HG02798 (cell line): Measurements from ENCODE around the gene ACOT8.
A peak's percentile ranks its signal among the peaks of the same experiment; 100 is the strongest.

Experiments
- ATAC-seq: cut with Tn5 transposase; IDR thresholded peaks from one replicate; pipeline ENCODE4 v1.9.1; 2021; ENCODE audit warnings: mild to moderate bottlenecking; ENCODE audit not compliant: unreplicated experiment, poor library complexity

Gene ACOT8

DNA sequence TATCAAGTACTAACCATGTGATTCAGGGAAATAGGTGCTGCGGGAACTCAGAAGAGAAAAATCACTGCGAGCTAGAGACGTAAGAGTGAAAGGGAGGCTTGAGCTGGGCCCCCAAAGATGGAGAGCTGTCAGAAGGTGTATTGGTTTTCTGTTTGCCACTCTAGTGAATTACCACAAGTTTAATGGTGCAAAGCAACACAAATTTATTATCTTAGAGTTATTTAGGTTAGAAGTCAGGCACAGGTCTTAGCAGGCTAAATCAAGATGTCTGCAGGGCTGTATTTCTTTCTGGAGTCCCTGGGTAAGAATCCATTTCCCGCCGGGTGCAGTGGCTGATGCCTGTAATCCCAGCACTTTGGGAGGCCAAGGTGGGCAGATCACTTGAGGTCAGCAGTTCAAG is 2.7 kb upstream of the ACOT8 start:
- no peak for ATAC-seq

DNA sequence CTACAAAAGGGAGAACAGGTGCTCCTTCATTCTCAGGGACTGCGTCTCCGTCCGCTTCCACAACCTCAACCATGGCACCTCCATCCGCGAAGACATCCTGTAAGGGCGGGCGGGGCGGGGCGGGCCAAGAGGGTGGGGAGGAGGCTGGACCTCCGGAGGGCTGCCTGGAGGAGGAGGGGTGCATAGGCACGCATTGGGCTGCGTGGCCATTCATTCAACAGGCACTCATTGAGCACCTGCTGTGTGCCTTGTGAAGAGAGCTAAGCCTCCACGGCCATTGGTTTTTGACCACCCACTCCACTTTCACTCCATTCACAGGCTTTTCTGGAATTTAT is 657 bp upstream of the ACOT8 start:
- ATAC-seq, result peak; percentile 25

- ATAC-seq, result no peak
These were observed 3.7 kb downstream of the ACOT8 start for GRCh38 chr20:45853484-45853883.

GRCh38 chr20:45852326-45852725 is 4.9 kb downstream of the ACOT8 start:
- ATAC-seq, result no peak

- ATAC-seq, result no peak
These were observed 5.7 kb downstream of the ACOT8 start for GRCh38 chr20:45851501-45851900.

DNA sequence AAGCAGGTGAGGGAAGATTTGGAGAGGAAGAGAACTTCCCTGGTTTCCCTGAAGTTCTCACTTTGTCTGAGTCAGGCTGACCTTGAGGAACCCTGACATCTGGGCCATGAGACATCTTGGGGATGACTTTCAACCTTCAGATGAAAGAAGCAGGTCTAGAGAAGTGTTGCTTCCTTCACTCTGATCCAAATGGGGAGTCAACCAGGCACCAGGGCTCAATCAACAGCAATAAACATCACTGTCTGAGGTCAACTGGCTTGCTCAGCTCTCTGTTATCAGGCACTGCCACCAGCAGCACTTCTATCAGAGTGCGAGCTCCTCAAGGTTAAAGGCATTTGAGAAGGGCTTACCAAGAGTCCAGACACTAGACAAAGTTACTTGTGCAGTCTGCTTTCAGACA is 6.3 kb downstream of the ACOT8 start:
- ATAC-seq, result no peak

DNA sequence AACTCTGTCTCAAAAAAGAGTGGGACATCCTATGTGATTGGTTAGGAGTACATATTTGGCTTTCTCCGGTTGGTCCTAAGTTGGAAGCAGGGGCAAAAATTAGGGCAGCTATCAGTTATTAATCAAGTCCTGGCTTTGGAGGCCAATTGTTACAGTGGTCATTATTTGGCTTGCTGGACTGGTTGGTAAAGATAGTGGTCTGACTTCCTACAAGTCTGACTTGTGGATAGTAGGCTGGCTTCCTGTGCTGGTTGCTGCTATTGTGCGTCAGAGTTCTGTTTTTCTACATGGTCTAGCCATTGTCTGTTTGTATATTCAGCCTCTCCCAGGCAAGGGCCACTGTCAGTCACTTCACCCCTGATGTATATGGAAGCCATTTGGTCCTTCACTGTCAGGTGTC is 7.0 kb downstream of the ACOT8 start:
- no peak for ATAC-seq

DNA sequence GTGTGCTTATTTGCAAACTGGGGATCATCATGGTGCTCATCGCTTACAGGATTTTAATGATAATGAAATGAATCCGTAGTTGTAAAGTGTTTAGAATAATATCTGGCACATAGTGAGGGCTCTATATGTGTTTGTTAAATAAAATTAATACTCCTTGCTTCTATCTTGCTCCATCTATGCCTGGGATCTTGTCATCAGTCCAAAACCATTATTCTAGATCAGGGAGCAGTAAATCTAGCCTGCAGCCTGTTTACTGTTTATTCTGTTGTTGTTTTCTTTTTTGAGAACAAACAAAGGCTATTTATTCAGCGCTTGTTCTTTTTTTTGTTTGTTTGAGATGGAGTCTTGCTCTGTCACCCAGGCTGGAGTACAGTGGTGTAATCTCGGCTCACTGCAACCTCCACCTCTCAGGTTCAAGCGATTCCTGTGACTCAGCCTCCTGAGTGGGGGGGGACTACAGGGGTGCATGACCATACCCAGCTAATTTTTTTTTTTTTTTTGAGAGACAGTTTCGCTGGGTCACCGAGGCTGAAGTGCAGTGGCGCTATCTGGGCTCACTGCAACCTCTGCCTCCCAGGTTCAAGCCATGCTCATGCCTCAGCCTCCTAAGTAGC is 8.1 kb downstream of the ACOT8 start:
- ATAC-seq, result no peak

GRCh38 chr20:45848421-45848820 is 8.8 kb downstream of the ACOT8 start:
- no peak for ATAC-seq

GRCh38 chr20:45845452-45845851 is 11.7 kb downstream of the ACOT8 start:
- no peak for ATAC-seq

DNA sequence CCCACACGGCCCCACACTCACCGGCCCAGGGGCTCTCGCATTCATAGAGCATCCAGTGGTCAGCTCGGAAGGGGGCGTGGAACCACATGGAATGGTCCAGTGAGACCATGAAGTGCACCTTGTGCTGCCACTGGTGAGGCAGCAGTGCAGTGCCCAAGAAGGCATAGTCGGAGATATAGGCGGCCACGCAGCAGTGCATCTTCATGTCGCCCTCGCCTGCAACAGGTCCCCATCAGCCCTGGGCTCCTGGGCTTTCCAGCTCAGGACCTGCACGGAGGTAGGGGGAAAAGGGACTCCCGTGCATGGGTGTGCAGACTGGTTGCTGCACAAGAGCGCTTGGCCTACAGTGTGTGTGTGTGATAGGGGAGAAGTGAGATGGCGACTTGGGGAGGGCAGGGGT is 13.7 kb downstream of the ACOT8 start:
- ATAC-seq, result no peak

GRCh38 chr20:45842169-45842812 is 14.9 kb downstream of the ACOT8 start:
- no peak for ATAC-seq

DNA sequence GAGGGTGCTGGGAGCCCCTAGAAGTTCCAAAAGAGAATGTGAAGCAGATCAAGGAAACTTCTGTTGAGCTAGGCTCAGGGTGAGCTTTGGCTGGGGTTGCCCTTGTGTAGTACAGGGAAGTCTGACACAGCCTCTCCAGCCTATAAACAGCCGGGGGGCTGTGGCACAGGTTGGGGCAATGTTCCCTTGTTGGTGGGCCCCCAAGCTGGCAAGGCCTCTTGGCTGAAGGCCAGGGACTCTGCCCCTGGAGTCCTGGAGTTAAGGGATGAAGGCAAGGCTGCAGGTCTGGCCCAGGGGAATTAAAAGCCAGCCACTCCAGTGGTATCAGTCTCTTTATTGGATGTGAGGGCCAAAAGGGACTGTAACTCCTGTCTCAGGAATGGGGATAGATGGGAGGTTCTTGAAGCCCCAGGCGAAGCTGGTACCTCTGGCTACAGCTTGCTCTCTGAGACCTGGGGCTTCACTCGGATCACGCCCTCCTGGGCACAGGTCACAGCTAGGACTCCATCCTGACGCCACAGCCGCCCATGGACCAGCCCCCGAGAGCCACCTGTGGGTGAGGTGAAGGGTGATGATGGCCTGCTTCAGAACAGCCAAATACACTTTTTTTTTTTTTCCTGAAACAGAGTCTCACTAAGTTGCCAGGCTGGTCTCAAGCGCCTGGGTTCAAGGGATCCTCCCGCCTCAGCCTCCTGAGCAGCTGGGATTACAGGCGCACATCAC is 15.6 kb downstream of the ACOT8 start:
- no peak for ATAC-seq

DNA sequence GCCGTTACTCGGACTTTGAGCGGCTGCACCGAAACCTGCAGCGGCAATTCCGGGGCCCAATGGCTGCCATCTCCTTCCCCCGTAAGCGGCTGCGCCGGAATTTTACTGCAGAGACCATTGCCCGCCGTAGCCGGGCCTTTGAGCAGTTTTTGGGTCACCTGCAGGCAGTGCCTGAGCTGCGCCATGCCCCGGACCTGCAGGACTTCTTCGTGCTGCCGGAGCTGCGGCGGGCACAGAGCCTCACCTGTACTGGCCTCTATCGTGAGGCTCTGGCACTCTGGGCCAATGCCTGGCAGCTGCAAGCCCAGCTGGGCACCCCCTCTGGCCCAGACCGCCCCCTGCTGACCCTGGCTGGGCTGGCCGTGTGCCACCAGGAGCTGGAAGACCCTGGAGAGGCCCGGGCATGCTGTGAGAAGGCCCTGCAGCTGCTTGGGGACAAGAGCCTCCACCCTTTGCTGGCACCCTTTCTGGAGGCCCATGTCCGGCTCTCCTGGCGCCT is 16.4 kb downstream of the ACOT8 start:
- ATAC-seq, result no peak

DNA sequence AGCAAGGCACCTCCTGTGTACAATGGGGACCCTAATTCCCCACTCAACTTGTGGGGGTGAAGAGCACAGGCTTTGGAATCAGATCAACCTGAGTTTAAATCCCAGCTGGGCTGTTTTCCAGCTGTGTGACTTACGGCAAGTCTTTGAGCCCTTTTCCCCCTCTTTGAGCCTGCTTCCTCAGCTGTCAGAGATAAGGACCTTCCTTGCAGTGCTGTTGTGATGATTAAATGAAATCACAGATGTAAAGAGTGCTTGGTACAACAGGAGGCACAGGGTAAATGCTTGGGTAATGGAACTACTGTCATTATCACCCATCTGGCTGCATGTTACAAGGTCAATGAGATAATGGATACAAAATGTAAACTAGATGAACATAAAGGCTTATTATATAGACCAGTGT is 20.4 kb downstream of the ACOT8 start:
- no peak for ATAC-seq

DNA sequence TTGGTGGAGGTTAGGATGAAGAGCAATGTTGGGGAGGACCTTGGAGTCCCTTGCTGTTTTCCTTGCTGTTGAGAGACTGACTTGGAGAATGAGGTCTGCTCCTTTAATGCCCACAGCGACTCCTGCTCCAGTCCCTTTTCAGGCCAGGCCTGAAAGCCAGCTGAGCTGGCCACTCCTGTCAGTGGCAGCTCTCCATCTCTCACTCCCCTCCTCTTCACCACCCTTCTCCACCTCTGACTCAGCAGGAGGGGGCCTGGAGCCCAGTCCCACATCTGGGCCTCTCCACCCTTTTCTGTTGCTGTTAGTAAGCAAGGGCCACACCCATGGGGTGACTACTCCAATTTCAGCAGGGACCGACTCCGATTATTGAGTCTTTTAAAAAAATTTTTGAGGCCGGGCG is 21.4 kb downstream of the ACOT8 start:
- ATAC-seq, result no peak

- no peak for ATAC-seq
These were observed 21.8 kb downstream of the ACOT8 start for GRCh38 chr20:45835329-45835765.

GRCh38 chr20:45834797-45835161 is 22.4 kb downstream of the ACOT8 start:
- ATAC-seq, result no peak

- peak; percentile 50 for ATAC-seq
These were observed 23.1 kb downstream of the ACOT8 start for GRCh38 chr20:45833883-45834796.

GRCh38 chr20:45833030-45833882 is 23.9 kb downstream of the ACOT8 start, which contains the start of gene SNX21:
Gene SNX21, plus strand, starts transcription at chr20:45833799. Its CDS starts 121 bp downstream, at chr20:45833920.
- peak; percentile 33 for ATAC-seq
